ENCODE data around the gene SPSB1.

Gene SPSB1

DNA sequence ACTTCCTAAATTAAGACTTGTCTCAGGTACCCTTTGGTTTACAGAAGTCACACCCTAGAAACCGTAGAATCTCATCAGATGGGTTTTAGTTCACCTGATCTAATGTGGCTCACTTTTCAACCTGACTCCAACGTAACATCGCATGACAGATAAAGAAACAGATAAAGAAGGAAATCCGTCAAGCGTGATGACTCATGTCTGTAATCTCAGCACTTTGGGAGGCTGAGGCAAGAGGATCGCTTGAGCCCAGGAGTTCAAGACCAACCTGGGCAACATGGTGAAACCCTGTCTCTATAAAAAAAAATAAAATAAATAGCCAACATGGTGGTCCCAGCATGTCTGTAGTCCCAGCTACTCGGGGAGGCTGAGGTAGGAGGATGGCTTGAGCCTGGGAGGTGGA is 97.3 kb downstream of the SPSB1 start:
- TF ChIP-seq, protein P1, sequence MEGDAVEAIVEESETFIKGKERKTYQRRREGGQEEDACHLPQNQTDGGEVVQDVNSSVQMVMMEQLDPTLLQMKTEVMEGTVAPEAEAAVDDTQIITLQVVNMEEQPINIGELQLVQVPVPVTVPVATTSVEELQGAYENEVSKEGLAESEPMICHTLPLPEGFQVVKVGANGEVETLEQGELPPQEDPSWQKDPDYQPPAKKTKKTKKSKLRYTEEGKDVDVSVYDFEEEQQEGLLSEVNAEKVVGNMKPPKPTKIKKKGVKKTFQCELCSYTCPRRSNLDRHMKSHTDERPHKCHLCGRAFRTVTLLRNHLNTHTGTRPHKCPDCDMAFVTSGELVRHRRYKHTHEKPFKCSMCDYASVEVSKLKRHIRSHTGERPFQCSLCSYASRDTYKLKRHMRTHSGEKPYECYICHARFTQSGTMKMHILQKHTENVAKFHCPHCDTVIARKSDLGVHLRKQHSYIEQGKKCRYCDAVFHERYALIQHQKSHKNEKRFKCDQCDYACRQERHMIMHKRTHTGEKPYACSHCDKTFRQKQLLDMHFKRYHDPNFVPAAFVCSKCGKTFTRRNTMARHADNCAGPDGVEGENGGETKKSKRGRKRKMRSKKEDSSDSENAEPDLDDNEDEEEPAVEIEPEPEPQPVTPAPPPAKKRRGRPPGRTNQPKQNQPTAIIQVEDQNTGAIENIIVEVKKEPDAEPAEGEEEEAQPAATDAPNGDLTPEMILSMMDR (conservative IDR thresholded peaks at IDR 0.05; ENCODE audit: control insufficient read depth, insufficient read depth, low read depth, low read length): no peak
- no peak for DNase-seq (ENCODE audit: low read depth)

DNA sequence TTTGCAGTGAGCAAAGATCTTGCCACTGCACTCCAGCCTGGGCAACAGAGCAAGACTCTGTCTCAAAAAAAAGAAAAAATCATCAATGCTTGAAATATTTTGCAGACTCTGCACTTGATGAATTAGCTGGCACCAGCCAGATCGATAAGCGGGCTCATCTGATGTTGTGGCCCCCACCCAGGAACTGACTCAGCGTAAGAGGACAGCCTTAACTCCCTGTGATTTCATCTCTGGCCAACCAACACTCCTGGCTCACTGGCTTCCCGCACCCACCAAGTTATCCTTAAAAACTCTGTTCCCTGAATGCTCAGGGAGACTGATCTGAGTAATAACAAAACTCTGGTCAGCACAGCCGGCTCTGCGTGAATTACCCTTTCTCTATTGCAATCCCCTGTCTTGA is 98.9 kb downstream of the SPSB1 start:
- DNase-seq (ENCODE audit: low read depth): peak; percentile 52
- no peak overlapping the region for H3K4me3 ChIP-seq (ENCODE audit: control insufficient read depth, low read depth, low read length)
- TF ChIP-seq, protein P1 (conservative IDR thresholded peaks at IDR 0.05; ENCODE audit: control insufficient read depth, insufficient read depth, low read depth, low read length): no peak

More for the DNA sequence above, 97.3 kb downstream of the SPSB1 start:
- H3K4me3 ChIP-seq (ENCODE audit: control insufficient read depth, low read depth, low read length): no peak overlapping the region

DNA sequence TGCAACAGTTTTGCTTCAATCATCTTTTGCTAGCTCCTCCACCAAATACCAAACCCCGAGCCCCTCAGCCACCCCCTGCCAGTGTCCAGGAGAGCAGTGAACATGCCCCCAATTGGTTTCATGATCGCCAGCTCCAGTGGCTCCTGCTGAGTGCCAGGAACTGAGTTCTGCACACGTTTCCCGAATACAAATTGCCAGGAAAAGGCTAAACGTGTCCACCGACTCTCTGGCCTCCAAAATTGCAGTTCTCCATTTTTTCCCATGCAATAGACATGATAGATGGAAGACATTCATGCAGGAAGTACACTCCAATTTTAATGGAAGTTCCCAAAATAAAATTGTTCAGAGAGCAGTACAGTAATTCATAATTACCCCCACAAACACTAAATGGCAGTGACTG is 101.3 kb downstream of the SPSB1 start:
- TF ChIP-seq, protein P1 (conservative IDR thresholded peaks at IDR 0.05; ENCODE audit: control insufficient read depth, insufficient read depth, low read depth, low read length): no peak
- H3K4me3 ChIP-seq (ENCODE audit: control insufficient read depth, low read depth, low read length): no peak overlapping the region
- DNase-seq (ENCODE audit: low read depth): no peak

DNA sequence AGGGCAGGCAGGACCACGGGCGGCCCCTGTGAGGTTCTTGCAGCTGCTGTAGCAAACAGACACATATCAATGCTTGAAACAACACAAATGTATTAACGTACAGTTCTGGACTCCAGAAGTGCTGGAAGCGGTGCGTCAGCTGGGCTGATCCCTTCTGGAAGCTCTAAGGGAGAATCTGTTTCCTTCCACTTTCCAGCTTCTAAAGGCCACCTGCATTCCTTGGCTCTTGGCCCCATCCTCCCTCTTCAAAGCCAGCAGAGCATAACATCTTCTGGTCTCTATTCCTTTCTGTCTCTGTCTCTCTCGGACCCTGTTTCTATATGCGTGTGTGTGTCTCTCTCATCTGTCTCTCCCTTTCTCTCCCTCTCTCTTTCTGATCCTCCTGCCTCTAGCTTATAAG is 102.3 kb downstream of the SPSB1 start:
- H3K4me3 ChIP-seq (ENCODE audit: control insufficient read depth, low read depth, low read length): no peak overlapping the region
- no peak for DNase-seq (ENCODE audit: low read depth)
- TF ChIP-seq, protein P1 (conservative IDR thresholded peaks at IDR 0.05; ENCODE audit: control insufficient read depth, insufficient read depth, low read depth, low read length): no peak

DNA sequence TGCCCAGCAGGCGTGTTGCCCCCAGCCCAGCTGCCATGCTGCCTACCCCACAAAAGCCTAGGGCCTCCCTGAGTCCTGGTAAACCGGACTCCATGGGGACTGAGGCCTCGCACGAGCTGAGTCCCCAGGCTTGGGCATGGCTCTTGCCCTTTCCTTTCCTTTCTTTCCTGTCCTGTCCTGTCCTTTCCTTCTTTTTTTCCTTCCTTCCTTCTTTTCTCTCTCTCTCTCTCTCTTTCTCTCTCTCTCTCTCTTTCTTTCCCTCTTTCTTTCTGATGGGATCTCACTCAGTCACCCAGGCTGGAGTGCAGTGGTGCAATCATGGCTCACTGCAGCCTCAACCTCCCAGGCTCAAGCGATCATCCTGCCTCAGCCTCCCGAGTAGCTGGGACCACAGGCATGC is 104.4 kb downstream of the SPSB1 start:
- TF ChIP-seq, protein P1 (conservative IDR thresholded peaks at IDR 0.05; ENCODE audit: control insufficient read depth, insufficient read depth, low read depth, low read length): no peak

DNA sequence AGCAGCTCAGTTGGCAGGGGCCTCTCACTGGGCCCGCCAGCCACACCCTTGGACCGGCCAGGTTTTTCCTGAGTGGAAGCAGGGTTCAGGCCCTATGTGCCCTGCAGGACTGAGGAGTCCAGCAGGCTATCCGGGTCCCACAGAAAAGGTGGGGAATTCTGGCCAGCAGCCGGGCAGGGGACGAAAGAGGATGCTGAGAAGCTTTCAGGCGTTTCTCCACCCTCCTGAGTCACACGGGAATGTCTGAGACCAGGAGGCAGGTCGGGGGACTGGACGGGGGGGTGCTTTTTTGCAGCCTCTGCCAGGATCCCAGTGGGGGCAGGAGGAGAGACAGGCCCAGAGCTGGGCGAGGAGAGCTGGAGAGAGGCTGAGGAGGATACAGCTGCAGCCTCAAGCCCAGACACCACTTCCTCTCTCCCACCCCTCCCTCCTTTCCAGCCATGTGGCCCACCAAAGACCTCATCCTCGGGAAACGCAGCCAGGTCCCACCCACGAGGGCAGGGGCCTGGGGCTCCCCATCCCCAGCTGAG is 105.4 kb downstream of the SPSB1 start:
- H3K4me3 ChIP-seq (ENCODE audit: control insufficient read depth, low read depth, low read length): no peak overlapping the region
- TF ChIP-seq, protein P1 (conservative IDR thresholded peaks at IDR 0.05; ENCODE audit: control insufficient read depth, insufficient read depth, low read depth, low read length): no peak
- no peak for DNase-seq (ENCODE audit: low read depth)

More for the DNA sequence above, 104.4 kb downstream of the SPSB1 start:
- no peak for DNase-seq (ENCODE audit: low read depth)
- H3K4me3 ChIP-seq (ENCODE audit: control insufficient read depth, low read depth, low read length): no peak overlapping the region

Data from fibroblast of mammary gland (primary cell).